T-helper 2 cell treated with Interferon-gamma antibody and Interleukin-4, amounts not matched to agents 5 μg/mL and 100 μg/mL, for 36 hours (primary cell): Measurements from ENCODE around the gene CASP12.

Experiments used
- DNase-seq: peaks from one replicate; pipeline ENCODE4 v3.0.0; 2021; ENCODE audit warnings: low spot score
- H3K27ac Mint-ChIP-seq: one replicate; pipeline ENCODE4 v1.8.0; 2021; ENCODE audit warnings: mild to moderate bottlenecking, mixed read lengths
- H3K27me3 Mint-ChIP-seq: one replicate; pipeline ENCODE4 v1.8.0; 2021; ENCODE audit warnings: low read depth, mixed read lengths
- H3K36me3 Mint-ChIP-seq: one replicate; pipeline ENCODE4 v1.8.0; 2021; ENCODE audit warnings: low read depth, mixed read lengths
- H3K4me1 Mint-ChIP-seq: one replicate; pipeline ENCODE4 v1.8.0; 2021; ENCODE audit warnings: low read depth, mixed read lengths
- H3K4me3 Mint-ChIP-seq: one replicate; pipeline ENCODE4 v1.8.0; 2022; ENCODE audit warnings: mild to moderate bottlenecking, moderate library complexity, mixed read lengths
- H3K9me3 Mint-ChIP-seq: one replicate; pipeline ENCODE4 v1.8.0; 2021; ENCODE audit warnings: mixed read lengths

The CASP12 gene

DNA sequence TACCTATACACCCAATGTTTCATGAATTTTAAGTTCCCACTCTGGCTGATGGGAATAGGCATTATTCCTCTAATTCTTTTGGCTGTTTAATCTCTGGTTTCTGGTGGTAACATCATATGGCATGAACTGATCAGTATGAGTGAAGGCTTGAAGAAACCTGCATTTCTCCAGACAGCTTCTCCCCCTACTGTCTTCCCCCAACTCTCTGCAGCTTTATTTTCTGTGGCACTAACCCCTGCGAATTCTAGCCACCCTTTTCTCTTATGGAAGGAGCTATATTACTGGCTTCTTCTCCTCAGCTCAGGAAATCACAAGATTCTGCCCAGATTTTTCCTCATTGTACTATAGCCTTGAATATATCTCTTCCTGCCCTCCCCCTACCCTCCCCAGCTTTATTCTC is 57.1 kb downstream of the CASP12 start:
- no peaks in the 10 kb centered on the region for H3K4me1 Mint-ChIP-seq
- H3K9me3 Mint-ChIP-seq = peaks cover 5% of the 10 kb centered on the region
- no peak overlapping the region for H3K27ac Mint-ChIP-seq
- H3K36me3 Mint-ChIP-seq = no peaks in the 10 kb centered on the region
- H3K4me3 Mint-ChIP-seq = no peak overlapping the region
- DNase-seq = no peak
- H3K27me3 Mint-ChIP-seq = peaks cover 12% of the 10 kb centered on the region

GRCh38 chr11:104837969-104838639 is 60.2 kb downstream of the CASP12 start:
- no peaks in the 10 kb centered on the region for H3K4me1 Mint-ChIP-seq
- no peaks in the 10 kb centered on the region for H3K36me3 Mint-ChIP-seq
- H3K4me3 Mint-ChIP-seq = no peak overlapping the region
- peaks cover 13% of the 10 kb centered on the region for H3K27me3 Mint-ChIP-seq
- H3K27ac Mint-ChIP-seq = no peak overlapping the region
- DNase-seq = no peak
- H3K9me3 Mint-ChIP-seq = peaks cover 5% of the 10 kb centered on the region

- DNase-seq = no peak
- no peaks in the 10 kb centered on the region for H3K36me3 Mint-ChIP-seq
These were observed 61.6 kb downstream of the CASP12 start for GRCh38 chr11:104836691-104837090.

More at GRCh38 chr11:104836691-104837090, 61.6 kb downstream of the CASP12 start:
- H3K9me3 Mint-ChIP-seq = peaks cover 5% of the 10 kb centered on the region
- no peak overlapping the region for H3K4me3 Mint-ChIP-seq
- peaks cover 9% of the 10 kb centered on the region for H3K27me3 Mint-ChIP-seq
- no peak overlapping the region for H3K27ac Mint-ChIP-seq
- H3K4me1 Mint-ChIP-seq = no peaks in the 10 kb centered on the region
